NCI-H524 (cell line): ENCODE results near the gene SESN1.
"Not testable (repeated sequence)": the region's sequence is repeated elsewhere in the genome, so short reads cannot be mapped to it uniquely, and the experiment has no call there.

Experiments
- DNase-seq, 2 experiments: peaks; one replicate each; lab custom pipeline; 2025; lab: John Stamatoyannopoulos, UW

The SESN1 gene

DNA sequence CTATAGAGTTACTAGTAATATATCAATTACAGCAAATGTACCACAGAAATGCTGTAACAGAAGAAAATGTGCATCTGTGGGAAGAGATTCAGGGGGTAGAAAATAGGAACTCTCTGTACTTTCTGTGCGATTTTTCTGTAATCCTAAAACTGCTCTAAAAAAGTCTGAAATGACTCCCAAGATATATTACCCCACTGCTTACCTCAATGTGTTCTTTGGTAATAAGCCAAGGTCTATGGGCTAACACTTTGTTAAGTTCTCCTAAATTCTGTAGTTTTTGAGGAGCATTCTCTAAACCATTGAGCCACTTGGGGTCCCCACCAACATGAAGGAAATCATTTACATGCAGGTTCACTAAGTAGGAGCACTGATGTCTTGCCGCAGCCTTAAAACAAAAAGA, 94.4 kb downstream of the SESN1 start:
- DNase-seq: no peak

DNA sequence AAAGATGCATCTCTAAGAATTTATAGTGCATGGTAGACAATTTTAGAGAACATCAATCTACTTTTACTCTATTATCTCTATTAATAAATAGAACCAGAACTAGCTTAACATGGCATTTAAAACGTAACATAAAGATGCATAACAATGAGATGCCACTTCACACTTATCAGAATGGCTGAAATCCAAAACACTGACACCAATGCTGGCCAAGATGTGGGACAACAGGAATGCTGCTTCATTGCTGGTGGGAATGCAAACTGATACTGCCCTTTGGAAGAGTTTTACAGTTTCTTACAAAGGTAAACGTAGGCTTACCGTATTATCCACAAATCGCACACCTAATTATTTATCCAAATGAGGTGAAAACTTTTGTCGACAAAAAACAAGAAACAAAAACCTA, 95.2 kb downstream of the SESN1 start:
- DNase-seq: no peak

DNA sequence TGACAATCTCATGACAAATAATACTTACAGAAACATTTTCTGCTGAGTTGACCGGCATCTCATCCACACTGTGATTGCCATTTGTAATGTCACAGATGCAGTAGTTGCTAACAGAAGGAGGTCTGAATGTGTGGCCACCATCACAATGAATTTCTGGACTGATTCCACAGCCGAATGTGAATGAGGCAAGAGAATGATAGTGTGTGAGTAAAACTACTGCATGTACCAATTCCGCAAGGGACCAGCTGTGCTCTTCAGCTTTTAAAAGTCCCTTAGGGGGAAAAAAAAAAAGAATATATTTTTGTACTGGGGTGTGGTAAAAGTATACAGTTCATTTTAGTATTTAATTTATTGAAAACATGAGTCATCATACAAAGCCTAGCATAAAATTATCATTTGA, 96.2 kb downstream of the SESN1 start:
- DNase-seq: no peak

DNA sequence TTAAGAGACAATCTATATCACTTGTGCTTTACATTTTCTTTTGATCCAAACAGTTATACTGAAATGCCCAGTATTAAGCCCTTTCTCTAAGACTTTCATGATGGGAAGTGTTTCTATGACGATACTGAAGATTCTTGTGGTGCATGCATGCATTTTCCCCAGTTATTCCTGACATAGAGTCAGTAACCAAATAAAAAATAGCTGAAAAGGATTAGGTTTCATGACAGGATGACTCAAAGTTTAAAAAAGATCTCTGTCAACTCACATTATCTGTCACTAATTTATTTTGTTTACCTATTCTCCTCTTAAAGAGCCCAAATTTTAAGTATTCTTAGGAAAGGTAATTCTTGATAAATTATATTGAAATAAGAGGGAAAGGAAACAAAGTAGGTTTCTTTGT, 98.4 kb downstream of the SESN1 start:
- DNase-seq: no peak

DNA sequence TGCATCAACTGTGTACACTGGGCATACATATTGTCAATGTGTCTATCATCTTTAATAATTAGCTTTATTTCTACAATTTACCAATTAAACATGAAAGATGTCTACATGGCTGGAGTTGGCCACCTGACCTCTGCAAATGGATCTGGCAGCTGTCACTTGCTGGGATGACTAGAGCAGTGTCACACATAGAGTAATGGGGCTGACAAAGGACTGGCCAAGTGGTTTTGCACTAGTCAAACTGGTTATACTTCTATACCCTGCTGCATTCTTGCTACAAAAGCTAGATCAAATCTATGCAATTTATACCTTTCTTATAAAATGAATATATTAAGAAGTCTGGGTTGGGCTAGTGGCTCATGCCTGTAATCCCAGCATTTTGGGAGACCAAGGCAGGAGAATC, 99.3 kb downstream of the SESN1 start:
- DNase-seq: no peak

DNA sequence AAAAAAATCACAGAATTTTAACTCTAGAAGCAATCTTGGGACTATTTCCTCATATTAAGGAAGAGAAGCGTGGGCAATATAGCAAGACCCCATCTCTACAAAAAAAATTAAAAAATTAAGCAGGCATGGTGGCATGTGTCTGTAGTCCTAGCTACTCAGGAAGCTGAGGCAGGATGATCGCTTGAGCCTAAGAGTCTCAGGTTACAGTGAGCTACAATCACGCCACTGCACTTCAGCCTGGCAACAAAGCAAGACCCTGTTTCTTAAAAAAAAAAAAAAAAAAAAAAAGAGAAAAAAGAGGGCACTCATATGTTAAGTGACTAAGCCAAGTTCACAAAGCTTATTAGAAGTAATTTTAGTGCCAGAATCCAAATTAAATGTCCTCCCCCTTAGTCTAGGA, 100.8 kb downstream of the SESN1 start:
- DNase-seq: no peak

DNA sequence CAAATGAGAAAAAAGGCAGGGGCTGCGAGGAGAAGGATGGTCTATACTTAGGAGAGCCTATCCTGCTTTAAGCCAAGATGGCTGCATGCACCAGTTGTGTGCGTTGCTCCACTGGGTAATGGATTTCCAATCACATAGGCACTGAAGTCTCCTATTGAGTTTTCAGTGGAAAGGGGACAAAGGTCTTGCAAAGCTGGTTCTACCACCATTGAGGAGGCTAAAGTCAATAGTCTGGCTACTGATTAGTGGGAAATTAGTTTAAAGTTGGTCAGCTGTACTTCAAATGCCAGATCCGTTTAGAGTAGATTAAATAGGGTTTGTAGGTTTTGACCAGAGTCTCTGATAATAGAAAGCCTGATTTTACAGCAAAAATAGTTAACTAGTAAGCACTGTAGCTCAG, 104.9 kb downstream of the SESN1 start:
- no peak for DNase-seq

DNA sequence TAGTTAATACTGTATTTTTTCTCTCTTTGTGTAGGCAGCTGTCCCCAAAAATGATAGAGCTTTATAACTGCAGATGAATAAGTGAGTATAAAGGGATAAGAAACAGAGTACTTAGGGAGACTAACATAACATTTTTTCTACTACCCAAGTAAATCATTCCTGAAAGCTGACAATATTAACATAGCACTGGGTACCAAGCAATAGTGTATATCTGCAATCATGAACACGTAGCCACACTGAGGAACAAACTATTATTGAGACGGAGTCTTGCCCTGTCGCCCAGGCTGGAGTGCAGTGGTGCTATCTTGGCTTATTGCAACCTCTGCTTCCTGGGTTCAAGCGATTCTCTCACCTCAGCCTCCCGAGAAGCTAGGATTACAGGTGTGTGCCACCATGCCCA, 105.9 kb downstream of the SESN1 start:
- DNase-seq: no peak

DNA sequence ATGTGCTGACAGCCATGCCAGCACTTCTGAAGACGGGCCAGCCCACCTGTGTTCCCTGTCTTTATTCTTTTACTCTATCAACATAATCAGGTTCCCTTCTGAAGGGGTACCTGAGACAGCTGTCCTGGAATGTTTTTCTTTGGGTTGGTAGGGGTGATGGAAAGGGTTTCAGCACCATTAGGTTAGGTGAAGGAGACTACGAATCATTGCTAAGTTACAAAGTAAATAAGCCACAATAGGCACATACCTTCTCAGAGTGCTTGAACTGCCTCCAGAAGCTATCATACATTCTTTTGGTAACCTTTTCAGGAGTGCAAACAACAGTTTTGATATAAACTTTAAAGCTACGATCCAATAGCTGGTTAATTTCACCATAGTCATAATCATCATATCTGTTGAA, 106.3 kb downstream of the SESN1 start:
- no peak for DNase-seq

DNA sequence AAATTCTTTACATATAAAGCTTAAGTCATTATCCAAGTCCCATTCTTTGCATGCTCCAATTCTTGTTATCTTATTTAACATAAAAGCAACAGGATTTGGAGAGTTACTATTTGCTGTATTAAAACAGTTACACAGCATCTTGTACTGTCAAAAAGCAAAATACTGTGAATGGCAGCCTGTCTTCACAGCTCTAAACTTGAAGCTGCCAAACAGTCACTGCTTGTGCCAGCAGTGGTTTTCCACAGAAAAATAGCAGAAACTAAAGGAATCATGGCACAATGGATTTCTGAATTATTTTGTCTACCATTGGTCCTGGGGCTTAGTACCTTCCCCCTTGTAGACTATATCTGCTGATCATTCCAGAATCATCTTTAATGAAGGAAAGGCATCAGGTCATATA, 107.5 kb downstream of the SESN1 start:
- no peak for DNase-seq

DNA sequence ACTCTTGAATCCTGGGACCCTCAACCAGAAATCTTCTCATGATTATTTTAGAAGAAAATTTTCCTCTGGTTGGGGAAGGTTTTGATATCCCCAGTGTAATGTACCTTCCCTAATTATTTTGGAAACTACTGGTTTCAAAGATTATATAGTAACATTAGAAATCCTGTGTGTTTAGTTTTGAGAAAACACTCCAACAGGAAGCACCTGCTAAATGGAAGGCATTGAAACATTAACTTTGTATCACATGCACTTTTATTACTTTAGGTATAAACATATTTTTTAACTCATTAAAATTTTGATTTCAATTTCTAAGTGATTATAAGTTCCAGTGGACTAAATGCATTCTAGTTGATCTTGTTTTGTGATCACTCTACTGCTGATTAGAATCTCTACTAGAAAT, 109.3 kb downstream of the SESN1 start:
- no peak for DNase-seq

DNA sequence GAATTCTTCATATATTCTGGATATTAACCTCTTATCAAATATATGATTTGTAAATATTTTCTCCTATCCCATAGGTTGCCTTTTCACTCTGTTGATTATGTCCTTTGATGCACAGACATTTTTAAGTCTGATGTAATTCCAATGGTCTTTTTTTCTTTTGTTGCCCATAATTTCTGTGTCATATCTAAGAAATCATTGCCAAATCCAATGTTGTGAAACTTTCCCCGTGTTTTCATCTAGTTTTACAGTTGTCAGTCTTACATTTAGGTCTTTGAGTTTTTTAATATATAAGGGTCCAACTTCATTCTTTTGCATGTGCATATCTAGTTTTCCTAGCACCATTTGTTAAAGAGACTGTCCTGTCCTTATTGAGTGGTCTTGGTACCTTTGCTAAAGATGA, 111.5 kb downstream of the SESN1 start:
- no peak for DNase-seq

DNA sequence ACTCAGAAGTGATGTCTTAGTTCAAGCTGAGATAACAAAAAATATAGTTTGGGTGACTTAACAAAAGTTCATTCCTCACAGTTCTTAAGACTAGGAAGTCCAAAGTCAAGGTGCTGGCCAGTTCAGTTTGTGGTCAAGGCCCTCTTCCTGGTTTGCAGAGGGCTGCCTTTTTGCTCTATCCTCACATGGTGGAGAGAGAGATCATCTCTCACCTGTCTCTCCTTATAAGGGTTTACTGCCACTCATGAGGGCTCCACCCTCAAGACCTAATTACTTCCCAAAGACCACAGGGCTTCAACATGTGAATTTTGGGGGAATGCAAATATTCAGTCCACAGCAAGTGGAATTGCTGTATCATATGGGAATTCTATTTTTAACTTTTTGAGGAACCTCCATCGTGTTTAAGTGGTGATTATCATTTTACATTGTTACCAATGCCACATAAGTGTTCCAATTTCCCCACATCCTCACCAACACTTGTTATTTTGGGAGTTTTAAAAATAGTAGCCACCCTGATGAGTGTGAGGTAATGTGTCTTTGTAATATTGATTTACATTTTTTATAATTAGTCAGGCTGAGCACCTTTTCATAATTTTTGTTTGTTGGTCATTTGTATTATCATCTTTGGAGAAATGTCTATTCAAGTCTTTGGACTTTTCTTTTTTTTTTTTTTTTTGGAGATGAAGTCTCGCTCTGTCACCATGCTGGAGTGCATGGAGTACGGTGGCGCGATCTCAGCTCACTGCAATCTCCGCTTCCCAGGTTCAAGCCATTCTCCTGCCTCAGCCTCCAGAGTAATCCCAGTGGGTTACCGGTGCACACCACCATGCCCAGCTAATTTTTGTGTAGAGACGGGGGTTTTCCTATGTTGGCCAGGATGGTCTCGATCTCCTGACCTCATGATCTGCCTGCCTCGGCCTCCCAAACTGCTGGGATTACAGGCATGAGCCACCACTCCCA, 112.2 kb downstream of the SESN1 start:
- DNase-seq: no peak

DNA sequence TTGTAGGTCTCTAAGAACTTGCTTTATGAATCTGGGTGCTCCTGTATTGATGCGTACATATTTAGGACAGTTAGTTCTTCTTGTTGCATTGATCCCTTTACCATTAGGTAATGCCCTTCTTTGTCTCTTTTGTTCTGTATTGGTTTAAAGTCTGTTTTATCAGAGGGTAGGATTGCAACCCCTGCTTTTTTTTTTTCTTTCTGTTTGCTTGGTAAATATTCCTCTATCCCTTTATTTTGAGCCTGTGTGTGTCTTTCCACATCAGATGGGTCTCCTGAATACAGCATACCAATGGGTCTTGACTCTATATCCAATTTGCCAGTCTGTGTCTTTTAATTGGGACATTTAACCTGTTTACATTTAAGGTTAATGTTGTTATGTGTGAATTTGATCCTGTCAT, 116.0 kb downstream of the SESN1 start:
- not testable (repeated sequence) for DNase-seq

DNA sequence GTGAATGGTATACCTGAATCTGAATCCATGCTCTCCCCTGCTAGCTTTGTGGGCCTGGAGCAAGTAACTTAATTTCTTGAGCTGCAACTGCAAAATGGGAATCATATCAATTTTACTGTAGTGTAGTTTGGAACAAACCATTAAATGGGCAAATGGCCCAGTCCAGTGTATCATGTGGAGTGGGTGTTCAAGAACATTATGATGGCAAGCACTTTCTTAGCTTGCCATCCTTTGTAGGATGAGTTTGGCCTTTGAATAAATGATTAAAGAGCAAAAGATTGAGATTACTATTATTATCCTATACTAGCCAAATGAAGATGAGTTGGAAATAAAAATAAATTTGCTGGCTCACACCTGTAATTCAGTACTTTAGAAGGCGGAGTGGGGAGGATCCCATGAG, 120.4 kb downstream of the SESN1 start:
- no peak for DNase-seq

DNA sequence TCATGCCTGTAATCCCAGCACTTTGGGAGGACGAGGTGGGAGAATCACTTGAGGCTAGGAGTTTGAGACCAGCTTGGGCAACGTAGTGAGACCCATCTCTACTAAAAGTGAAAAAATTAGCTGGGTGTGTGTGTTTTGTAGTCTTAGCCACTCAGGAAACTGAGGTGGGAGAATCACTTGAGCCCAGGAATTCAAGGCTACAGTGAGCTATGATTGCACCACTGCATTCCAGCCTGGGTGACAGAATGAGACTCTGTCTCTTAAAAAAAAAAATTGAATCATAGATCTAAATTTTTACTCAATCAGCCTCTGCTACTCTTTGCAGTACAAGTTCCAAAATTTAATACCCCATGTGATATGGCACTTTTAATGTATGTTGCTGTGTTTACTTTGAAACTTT, 124.9 kb downstream of the SESN1 start:
- no peak for DNase-seq

DNA sequence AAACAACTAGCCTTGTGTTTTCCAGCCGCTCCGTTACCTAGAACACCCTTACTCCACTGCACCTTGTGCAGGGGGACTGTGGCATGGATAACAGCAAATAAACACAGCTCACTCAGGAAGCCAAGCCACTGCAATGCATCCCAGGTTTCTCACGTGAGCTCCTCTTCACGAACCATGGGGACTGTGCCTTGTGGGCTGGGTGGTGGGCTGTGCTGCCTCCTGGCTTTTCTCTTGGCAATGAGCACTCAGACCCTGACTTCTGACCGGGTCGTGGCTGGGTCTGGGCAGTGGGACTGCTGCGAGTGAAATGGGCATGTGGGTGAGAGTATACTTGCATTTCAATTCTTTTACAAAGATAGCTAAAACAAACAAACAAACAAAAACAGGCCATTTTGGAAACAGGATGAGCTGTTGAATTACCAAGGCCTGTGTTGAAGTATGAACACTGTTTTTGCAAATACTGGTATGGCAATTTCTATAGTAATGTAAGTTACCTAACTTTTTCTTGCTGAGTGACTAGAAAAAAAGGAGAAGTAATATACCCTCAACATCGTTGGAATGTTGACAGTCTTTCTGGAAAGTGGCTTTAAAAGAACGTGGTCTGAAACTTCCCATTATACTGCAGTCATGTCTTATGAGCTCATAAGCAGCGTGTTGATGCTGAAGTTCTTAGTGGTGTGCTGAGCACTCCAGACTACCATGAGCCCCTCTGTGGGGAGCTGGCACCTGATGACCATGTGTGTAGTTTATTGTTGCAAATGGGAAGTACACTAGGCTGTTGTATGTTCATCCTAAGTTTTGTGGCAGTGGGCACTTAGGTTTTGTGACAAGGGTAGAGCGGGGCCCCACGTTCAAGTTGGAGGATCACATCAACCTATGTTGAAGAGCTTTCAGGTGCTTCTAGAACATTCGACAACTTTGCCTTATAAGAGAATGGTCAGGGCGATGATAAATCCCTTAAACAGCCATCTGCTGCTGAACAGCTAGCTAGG, 126.0 kb downstream of the SESN1 start:
- no peak for DNase-seq

DNA sequence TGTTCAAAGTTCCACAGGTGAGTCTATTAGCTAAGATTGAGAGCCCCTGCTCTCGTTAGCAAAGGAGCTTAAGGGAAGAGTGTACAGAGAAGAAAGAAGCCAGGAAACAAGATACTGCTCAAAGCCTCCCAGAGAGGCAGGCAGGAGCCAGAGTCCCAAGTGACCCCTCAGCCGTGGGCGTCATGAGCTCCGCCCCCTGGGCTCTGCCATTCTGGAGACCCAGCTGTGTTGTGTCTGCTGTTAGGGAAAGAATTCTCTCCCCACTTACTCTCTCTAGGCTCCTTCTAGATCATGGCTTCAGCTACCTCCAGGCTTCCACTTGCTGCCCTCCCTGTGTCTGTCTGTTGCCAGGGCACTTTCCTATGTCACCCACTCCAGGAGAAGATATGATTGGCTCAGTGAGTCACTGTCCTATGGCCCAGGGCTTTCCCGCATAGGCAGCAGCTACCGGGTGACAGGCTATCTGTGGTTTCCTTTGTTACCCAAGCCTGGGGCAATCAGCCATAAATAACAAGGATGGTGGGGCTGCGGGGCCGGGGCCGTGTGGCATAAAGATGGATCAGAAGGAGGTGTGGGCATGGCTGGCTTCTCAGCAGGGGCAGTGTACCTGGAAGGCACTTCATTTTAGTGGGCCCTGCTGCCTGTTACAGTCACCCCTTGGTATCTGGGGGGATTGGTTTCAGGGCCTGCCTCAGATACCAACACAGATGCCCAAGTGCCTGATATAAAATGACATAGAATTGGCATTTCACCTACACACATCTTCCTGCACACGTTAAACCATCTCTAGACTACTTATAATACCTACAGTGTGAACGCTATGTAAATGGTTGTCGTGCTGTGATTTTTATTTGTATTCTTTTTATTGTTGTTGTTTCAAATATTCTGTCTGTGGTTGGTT, 127.5 kb downstream of the SESN1 start:
- peak in 1 of 2 experiments; percentile 67 for DNase-seq

DNA sequence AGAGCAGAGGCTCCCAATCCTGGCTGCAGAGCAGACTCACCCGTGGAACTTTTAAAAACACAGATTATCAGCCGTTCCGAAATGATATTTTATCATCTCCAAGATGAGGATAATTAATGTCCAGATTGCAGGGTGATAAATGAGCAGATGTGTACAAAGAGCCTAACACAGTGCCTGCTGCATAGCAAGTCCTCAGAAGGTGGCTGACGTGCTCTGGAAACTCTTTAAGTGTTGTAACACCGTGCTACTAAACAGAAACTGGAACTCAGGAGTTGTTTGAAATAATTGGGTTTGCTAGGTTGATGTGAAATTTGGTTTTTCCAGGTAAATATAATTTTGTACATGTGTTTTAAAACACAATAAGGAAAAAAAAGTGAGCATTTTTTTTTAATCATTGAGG, 128.4 kb downstream of the SESN1 start:
- DNase-seq: no peak

DNA sequence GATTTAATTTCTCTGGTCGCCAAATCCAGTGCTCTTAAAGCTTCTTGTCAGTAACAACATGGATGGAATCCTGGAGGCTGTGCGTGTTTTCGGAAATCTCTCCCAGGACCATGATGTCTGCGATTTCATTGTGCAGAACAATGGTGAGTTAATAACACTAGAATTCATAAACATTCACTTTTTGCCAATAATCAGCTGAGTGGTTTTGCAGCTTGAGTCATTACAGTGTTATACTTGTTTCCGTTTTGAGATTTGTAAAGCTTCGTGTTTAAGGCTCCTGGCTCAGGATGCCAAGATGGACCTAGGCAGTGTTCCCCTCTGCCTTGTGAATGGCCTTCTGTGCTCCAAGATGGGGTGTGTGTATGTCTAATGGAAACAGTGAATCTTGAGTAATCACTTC, 132.7 kb downstream of the SESN1 start:
- no peak for DNase-seq

DNA sequence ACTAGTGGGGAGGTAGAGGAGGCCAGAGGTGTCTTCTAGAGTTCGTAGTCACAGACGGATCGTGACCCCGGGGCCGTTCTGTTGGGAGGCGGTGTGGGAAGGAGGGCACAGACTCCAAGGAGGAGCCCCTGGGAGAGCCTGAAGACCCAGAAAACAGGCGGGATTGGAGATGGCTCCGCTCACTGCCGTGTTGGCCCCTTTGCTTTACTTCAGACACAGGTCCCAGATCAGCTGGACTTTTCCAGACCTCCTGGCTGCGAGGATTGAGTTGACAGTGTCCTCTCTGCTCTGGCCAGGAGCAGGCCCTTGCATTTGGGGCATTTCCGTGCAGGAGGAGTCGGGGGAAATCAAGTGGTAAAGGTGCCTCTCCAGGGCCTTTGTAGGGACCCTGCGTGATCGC, 133.6 kb downstream of the SESN1 start:
- no peak for DNase-seq

DNA sequence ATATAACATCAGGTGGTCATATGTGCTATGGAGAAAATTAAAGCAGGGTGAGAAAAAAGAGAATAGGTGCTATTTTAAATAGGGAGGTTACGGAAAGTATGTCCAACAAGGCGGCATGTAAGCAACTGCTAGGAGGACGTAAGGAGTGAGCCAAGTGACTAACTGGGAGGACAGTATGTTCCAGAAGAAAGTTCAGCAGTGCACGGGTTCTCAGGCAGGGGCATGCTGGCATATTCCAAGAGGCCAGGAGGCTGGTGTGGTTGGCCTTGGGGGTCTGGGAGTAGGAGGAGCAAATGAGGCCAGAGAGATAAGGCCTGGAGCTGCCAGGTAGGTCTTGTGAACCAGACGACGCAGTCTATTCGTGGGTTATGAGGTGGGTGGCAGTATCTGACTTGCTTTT, 134.0 kb downstream of the SESN1 start:
- DNase-seq: no peak
